ENCODE measurements around the gene NTMT2.

Gene NTMT2

DNA sequence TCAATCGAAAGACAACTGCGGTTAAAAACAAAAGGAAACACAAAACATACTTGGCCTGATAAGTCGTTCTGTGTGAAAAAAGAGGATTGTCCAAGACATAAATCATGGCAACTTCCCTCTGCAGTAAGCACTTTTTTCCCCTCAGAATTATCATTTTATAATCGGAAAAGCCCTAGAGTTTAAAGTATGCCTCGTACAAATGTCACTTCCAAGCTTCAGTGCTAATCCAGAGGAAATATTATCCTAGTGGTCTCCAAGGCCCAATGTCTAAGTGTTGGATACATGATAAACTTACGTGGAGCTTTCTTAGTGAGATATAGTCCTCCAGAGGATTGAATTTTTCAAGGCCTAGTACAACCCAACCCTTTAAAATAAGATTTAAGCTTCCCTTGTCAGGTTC lies 11.2 kb upstream of the NTMT2 start:
- no peak for DNase-seq (ENCODE audit: low read depth)
- H3K4me3 ChIP-seq (ENCODE audit: low read depth, low read length): no peak overlapping the region
- TF ChIP-seq, protein P1, sequence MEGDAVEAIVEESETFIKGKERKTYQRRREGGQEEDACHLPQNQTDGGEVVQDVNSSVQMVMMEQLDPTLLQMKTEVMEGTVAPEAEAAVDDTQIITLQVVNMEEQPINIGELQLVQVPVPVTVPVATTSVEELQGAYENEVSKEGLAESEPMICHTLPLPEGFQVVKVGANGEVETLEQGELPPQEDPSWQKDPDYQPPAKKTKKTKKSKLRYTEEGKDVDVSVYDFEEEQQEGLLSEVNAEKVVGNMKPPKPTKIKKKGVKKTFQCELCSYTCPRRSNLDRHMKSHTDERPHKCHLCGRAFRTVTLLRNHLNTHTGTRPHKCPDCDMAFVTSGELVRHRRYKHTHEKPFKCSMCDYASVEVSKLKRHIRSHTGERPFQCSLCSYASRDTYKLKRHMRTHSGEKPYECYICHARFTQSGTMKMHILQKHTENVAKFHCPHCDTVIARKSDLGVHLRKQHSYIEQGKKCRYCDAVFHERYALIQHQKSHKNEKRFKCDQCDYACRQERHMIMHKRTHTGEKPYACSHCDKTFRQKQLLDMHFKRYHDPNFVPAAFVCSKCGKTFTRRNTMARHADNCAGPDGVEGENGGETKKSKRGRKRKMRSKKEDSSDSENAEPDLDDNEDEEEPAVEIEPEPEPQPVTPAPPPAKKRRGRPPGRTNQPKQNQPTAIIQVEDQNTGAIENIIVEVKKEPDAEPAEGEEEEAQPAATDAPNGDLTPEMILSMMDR (IDR thresholded peaks at IDR 0.05; ENCODE audit: low read depth, low read length): no peak
- TF ChIP-seq, protein P2, sequence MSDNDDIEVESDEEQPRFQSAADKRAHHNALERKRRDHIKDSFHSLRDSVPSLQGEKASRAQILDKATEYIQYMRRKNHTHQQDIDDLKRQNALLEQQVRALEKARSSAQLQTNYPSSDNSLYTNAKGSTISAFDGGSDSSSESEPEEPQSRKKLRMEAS (IDR thresholded peaks at IDR 0.05; ENCODE audit: low read depth, low read length): no peak
- no peak for TF ChIP-seq MYC (IDR thresholded peaks at IDR 0.05; ENCODE audit: low read depth, low read length)
- no peak for TF ChIP-seq POLR2A (IDR thresholded peaks at IDR 0.05; ENCODE audit: extremely low read depth, insufficient read length)

DNA sequence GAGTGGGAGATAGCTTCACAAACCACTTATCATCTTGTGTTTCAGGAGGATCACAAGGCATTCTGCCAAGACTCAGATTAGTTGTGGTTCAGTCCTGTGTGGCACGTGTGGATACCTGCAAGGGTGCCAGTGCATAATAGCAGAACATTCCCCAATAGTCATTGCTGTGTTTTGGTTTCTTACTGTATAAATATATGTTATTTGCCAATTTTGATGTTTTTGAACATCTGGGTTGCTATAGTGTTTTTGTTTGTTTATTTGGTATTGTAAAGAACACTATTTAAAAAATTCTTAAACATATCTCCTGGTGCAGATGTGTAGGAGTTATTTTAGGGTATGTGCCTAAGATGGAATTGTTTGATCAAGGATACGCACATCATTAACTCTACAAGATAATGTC lies 5.4 kb upstream of the NTMT2 start:
- H3K4me3 ChIP-seq (ENCODE audit: low read depth, low read length): no peak overlapping the region
- no peak for DNase-seq (ENCODE audit: low read depth)
- TF ChIP-seq, protein P2 (IDR thresholded peaks at IDR 0.05; ENCODE audit: low read depth, low read length): no peak

DNA sequence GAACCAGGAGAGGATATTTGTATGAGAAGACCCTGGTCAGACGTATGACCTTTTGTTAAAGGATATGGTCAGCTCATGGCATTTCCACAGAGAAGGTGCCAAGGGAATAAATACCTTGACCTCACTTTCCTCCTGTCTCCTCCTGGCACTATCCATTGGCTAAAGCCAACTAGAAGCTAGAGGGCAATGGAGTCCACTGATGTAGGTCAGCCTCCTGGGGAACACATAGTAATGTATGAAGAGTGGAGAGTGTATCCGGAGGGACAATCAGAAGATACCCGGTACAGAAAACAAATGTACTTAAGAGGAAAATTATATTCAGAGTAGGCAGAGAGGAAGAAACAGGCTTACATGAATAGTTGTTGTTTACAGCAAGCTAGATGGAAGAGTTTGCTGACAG lies 698 bp upstream of the NTMT2 start:
- TF ChIP-seq, protein P1 (IDR thresholded peaks at IDR 0.05; ENCODE audit: low read depth, low read length): no peak
- TF ChIP-seq, protein P2 (IDR thresholded peaks at IDR 0.05; ENCODE audit: low read depth, low read length): no peak
- no peak for TF ChIP-seq MYC (IDR thresholded peaks at IDR 0.05; ENCODE audit: low read depth, low read length)
- TF ChIP-seq POLR2A (IDR thresholded peaks at IDR 0.05; ENCODE audit: extremely low read depth, insufficient read length): no peak
- H3K4me3 ChIP-seq (ENCODE audit: low read depth, low read length): no peak overlapping the region
- DNase-seq (ENCODE audit: low read depth): no peak

DNA sequence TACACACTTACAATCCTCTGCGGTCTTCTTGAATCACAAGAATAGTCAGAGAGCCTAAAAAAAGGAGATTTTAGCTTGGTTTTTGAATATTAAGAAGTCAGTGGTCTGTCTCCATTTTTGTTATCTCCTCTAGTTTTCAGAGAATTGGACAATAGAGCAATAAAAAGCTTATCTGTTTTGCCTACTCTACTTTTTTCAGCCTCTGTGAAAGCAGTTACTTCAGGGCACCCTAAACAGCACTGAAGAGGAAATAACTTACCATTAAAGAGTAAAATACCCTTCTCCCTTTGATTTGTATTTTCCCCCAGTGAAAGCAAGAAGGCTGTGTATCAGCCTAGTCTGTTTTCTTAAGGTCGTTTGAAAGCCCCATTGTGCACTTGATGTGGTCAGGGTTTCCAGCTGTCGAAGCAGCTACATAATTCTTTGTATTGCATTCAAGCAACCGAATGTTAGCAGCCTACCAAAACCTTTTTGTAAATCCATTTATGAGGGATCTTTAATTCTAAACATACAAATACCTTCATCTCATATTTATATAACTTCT lies 1.0 kb downstream of the NTMT2 start:
- no peak for DNase-seq (ENCODE audit: low read depth)
- TF ChIP-seq, protein P1 (IDR thresholded peaks at IDR 0.05; ENCODE audit: low read depth, low read length): no peak
- TF ChIP-seq, protein P2 (IDR thresholded peaks at IDR 0.05; ENCODE audit: low read depth, low read length): no peak
- no peak for TF ChIP-seq MYC (IDR thresholded peaks at IDR 0.05; ENCODE audit: low read depth, low read length)
- no peak for TF ChIP-seq POLR2A (IDR thresholded peaks at IDR 0.05; ENCODE audit: extremely low read depth, insufficient read length)
- no peak overlapping the region for H3K4me3 ChIP-seq (ENCODE audit: low read depth, low read length)

DNA sequence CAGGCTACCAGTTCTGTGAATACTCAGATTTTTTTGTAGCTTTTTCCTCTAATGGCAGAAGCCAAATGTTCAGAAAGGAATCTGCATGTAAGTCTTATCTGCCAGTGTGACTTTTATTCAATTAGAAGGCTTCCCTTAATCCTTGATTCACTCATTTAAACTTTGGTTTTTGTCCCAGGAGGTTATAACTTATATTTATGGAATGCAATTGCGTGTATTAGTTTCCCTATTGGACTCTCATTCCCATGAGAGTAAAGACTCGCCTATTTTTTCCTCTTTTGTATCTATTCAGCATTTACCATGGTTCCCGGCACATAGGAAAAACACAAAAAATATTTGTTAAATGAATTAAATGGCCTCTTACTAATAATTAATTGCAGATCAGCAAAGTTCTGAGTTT lies 3.5 kb downstream of the NTMT2 start:
- DNase-seq (ENCODE audit: low read depth): no peak
- no peak overlapping the region for H3K4me3 ChIP-seq (ENCODE audit: low read depth, low read length)
- TF ChIP-seq MYC (IDR thresholded peaks at IDR 0.05; ENCODE audit: low read depth, low read length) (no peak), POLR2A (IDR thresholded peaks at IDR 0.05; ENCODE audit: extremely low read depth, insufficient read length) (no peak)

DNA sequence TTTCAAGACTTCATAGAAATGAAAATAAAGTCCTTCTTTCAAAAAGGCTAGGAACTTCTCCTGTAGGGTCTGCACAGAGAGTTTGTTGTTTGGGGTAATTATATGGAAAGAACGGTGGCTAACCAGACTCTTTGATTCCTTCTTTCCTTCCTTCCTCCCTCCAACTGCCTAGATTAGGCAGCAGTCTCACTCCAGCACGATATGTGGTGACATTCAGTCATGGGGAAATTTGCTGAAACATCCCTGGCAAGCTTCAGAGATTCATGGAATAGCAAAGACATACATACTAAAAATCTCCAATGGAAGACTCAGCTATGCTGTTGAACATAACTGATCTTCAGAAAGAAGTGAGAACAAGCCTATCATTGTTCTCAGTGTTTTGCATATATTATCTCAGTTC lies 4.3 kb downstream of the NTMT2 start:
- DNase-seq (ENCODE audit: low read depth): no peak
- H3K4me3 ChIP-seq (ENCODE audit: low read depth, low read length): no peak overlapping the region
- TF ChIP-seq, protein P2 (IDR thresholded peaks at IDR 0.05; ENCODE audit: low read depth, low read length): no peak
- TF ChIP-seq POLR2A (IDR thresholded peaks at IDR 0.05; ENCODE audit: extremely low read depth, insufficient read length): no peak
- TF ChIP-seq, protein P1 (IDR thresholded peaks at IDR 0.05; ENCODE audit: low read depth, low read length): no peak
- no peak for TF ChIP-seq MYC (IDR thresholded peaks at IDR 0.05; ENCODE audit: low read depth, low read length)

DNA sequence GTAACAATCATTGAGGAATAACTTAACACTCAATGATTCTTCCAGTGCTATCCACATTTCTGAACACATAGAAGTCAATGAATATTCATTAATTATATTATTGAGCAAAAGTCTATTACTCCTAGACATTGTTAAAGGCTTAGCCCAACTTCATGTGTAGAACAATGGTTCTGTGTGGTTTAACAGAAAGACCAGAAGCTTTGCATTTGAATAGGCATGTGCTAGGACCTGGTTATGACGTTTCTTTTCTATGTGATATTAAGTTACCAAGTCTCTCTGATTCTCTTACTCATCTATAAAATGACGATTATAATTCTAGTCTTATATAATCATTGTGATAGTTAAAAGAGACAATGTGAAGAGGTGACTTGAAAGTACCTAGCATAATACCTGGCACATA lies 5.2 kb downstream of the NTMT2 start:
- no peak overlapping the region for H3K4me3 ChIP-seq (ENCODE audit: low read depth, low read length)
- DNase-seq (ENCODE audit: low read depth): no peak
- TF ChIP-seq MYC (IDR thresholded peaks at IDR 0.05; ENCODE audit: low read depth, low read length): no peak
- TF ChIP-seq, protein P1 (IDR thresholded peaks at IDR 0.05; ENCODE audit: low read depth, low read length): no peak
- no peak for TF ChIP-seq POLR2A (IDR thresholded peaks at IDR 0.05; ENCODE audit: extremely low read depth, insufficient read length)
- TF ChIP-seq, protein P2 (IDR thresholded peaks at IDR 0.05; ENCODE audit: low read depth, low read length): no peak

Measured in NB4 (cell line).